H1 (cell line): Measurements from ENCODE around the gene SUPT7L. TPM values are rescaled to one million over a fixed set of nuclear protein-coding genes. Genes with fewer than 3 reads are reported as not detected.
A peak's percentile ranks its signal among the peaks of the same experiment; 100 is the strongest.
"Not testable (repeated sequence)": the region's sequence is repeated elsewhere in the genome, so short reads cannot be mapped to it uniquely, and the experiment has no call there.

Experiments
- CTCF ChIA-PET: fragments of 300-600 bp; sonication (Branson Sonifier 250); formaldehyde crosslinking; loops from one replicate; lab custom pipeline; 2021; ENCODE audit not compliant: partially characterized antibody; lab: Charles Lee
- POLR2A ChIA-PET: fragments of 300-600 bp; sonication (Branson Sonifier 250); formaldehyde crosslinking; loops from one replicate; lab custom pipeline; 2021; ENCODE audit warnings: inconsistent platforms; ENCODE audit not compliant: partially characterized antibody; lab: Charles Lee
- DNase-seq, 2 experiments: peaks; one replicate each; pipeline versions ENCODE4 v3.0.0 to v3.0.0-alpha.2; 2010 to 2022; ENCODE audit warnings: low spot score in 2 of 2, low read depth in 1 of 2, mixed read lengths in 1 of 2
- FAIRE-seq: peaks from 2 replicates; lab custom pipeline; 2011; peaks lifted over from hg19 to GRCh38; lab: Jason Lieb, UNC
- H2AFZ ChIP-seq: 2 replicates; pipeline ENCODE4 v1.8.1; 2012; ENCODE audit warnings: low read length, inconsistent platforms
- H2AK5ac ChIP-seq: 2 replicates; pipeline ENCODE4 v1.6.1; 2013; ENCODE audit warnings: low read depth, low read length
- H2BK120ac ChIP-seq: replicated peaks from 2 replicates; pipeline ENCODE3; 2013; ENCODE audit warnings: low read depth, low read length, inconsistent platforms
- H2BK12ac ChIP-seq: 2 replicates; pipeline ENCODE4 v1.6.1; 2013; ENCODE audit warnings: low read depth, low read length
- H2BK15ac ChIP-seq: 2 replicates; pipeline ENCODE4 v1.6.1; 2013; ENCODE audit warnings: low read length
- H2BK20ac ChIP-seq: 2 replicates; pipeline ENCODE4 v1.6.1; 2013; ENCODE audit warnings: low read length
- H2BK5ac ChIP-seq: 2 replicates; pipeline ENCODE4 v1.6.1; 2013; ENCODE audit warnings: low read depth, low read length
- H3K14ac ChIP-seq: 2 replicates; pipeline ENCODE4 v1.6.1; 2013; ENCODE audit warnings: inconsistent platforms; ENCODE audit not compliant: insufficient read length
- H3K18ac ChIP-seq: 2 replicates; pipeline ENCODE4 v1.6.1; 2013; ENCODE audit warnings: low read length; ENCODE audit errors: extremely low read depth
- H3K23ac ChIP-seq: 2 replicates; pipeline ENCODE4 v1.6.1; 2013; ENCODE audit warnings: inconsistent platforms; ENCODE audit not compliant: insufficient read length
- H3K23me2 ChIP-seq: 2 replicates; pipeline ENCODE4 v1.6.1; 2013; ENCODE audit warnings: low read depth, low read length
- H3K27ac ChIP-seq: 2 replicates; pipeline ENCODE4 v1.6.1; 2011; ENCODE audit warnings: low read depth, low read length, inconsistent platforms
- H3K27me3 ChIP-seq, 4 experiments: replicated peaks in 1 of 4; 1 replicate in 1 of 4; 2 replicates in 3 of 4; pipeline versions ENCODE4 v1.6.1 to v1.8.1; 2011 to 2013; ENCODE audit warnings: low read length in 3 of 4, mild to moderate bottlenecking in 3 of 4, inconsistent platforms in 2 of 4, mixed read lengths in 2 of 4, moderate library complexity in 1 of 4; ENCODE audit not compliant: control insufficient read depth in 3 of 4, insufficient read depth in 3 of 4; ENCODE audit errors: extremely low read depth in 1 of 4
- H3K36me3 ChIP-seq, 4 experiments: 2 replicates each; pipeline versions ENCODE4 v1.6.1 to v1.8.1; 2011 to 2013; ENCODE audit warnings: mild to moderate bottlenecking in 4 of 4, low read length in 3 of 4, moderate library complexity in 2 of 4, control low read depth in 1 of 4, inconsistent platforms in 1 of 4; ENCODE audit not compliant: insufficient read depth in 4 of 4, control insufficient read depth in 2 of 4
- H3K4ac ChIP-seq: replicated peaks from 2 replicates; pipeline ENCODE3; 2013; ENCODE audit warnings: low read length, low read depth, mixed read lengths, inconsistent platforms; ENCODE audit not compliant: insufficient read length
- H3K4me1 ChIP-seq, 4 experiments: replicated peaks in 1 of 4; 1 replicate in 1 of 4; 2 replicates in 3 of 4; pipeline versions ENCODE4 v1.6.1 to v1.8.1; 2011 to 2013; ENCODE audit warnings: low read length in 3 of 4, inconsistent platforms in 2 of 4, mixed read lengths in 1 of 4; ENCODE audit not compliant: insufficient read depth in 4 of 4, control insufficient read depth in 3 of 4
- H3K4me2 ChIP-seq, 2 experiments: 2 replicates each; pipeline versions ENCODE4 v1.6.1 to v1.8.1; 2011 to 2013; ENCODE audit warnings: low read depth in 2 of 2, low read length in 2 of 2, control low read depth in 1 of 2, inconsistent platforms in 1 of 2, mild to moderate bottlenecking in 1 of 2; ENCODE audit not compliant: insufficient read depth in 1 of 2
- H3K4me3 ChIP-seq, 4 experiments: fragments of 200-600, 300-600 bp in 1 of 4; sonication (generic), shearing (Covaris generic), sonication (Bioruptor Twin) in 1 of 4; 2 replicates each; pipeline versions ENCODE4 v1.5.1 to v1.8.1; 2011 to 2016; ENCODE audit warnings: low read length in 4 of 4, low read depth in 3 of 4, control low read depth in 2 of 4, inconsistent platforms in 2 of 4, mild to moderate bottlenecking in 2 of 4, mixed read lengths in 1 of 4, moderate library complexity in 1 of 4; ENCODE audit not compliant: insufficient read depth in 2 of 4; ENCODE audit errors: extremely low read depth in 1 of 4
- H3K56ac ChIP-seq: replicated peaks from 2 replicates; pipeline ENCODE3; 2013; ENCODE audit warnings: low read depth, mild to moderate bottlenecking, mixed read lengths, low read length, inconsistent platforms; ENCODE audit not compliant: insufficient read length
- H3K79me1 ChIP-seq: 2 replicates; pipeline ENCODE4 v1.6.1; 2013; ENCODE audit warnings: low read depth, low read length, control low read depth
- H3K79me2 ChIP-seq, 2 experiments: 2 replicates each; pipeline versions ENCODE4 v1.6.1 to v1.8.1; 2012 to 2013; ENCODE audit warnings: low read length in 2 of 2, mild to moderate bottlenecking in 2 of 2, inconsistent platforms in 1 of 2; ENCODE audit not compliant: insufficient read depth in 2 of 2, control insufficient read depth in 1 of 2
- H3K9ac ChIP-seq, 4 experiments: replicated peaks in 1 of 4; 1 replicate in 1 of 4; 2 replicates in 3 of 4; pipeline versions ENCODE4 v1.6.1 to v1.8.1; 2011 to 2013; ENCODE audit warnings: low read depth in 3 of 4, low read length in 3 of 4, control low read depth in 2 of 4, mild to moderate bottlenecking in 2 of 4, moderate library complexity in 2 of 4, inconsistent platforms in 1 of 4; ENCODE audit errors: extremely low read depth in 1 of 4
- H3K9me3 ChIP-seq, 2 experiments: 2 replicates each; pipeline versions ENCODE4 v1.6.1 to v1.8.1; 2012 to 2013; ENCODE audit warnings: mild to moderate bottlenecking in 2 of 2, moderate library complexity in 2 of 2, control low read depth in 1 of 2, inconsistent platforms in 1 of 2, low read depth in 1 of 2, low read length in 1 of 2, mixed read lengths in 1 of 2; ENCODE audit not compliant: insufficient read depth in 2 of 2
- H4K20me1 ChIP-seq, 2 experiments: replicated peaks in 1 of 2; 2 replicates each; pipeline versions ENCODE3 to v1.8.1; 2011 to 2013; ENCODE audit warnings: inconsistent platforms in 2 of 2, low read length in 2 of 2, mild to moderate bottlenecking in 1 of 2; ENCODE audit not compliant: insufficient read depth in 2 of 2, control insufficient read depth in 1 of 2
- H4K5ac ChIP-seq: 2 replicates; pipeline ENCODE4 v1.6.1; 2013; ENCODE audit warnings: low read length, low read depth, mixed read lengths, inconsistent platforms; ENCODE audit not compliant: insufficient read length
- H4K8ac ChIP-seq: 2 replicates; pipeline ENCODE4 v1.8.0; 2013; ENCODE audit warnings: mild to moderate bottlenecking, moderate library complexity, low read length, inconsistent platforms; ENCODE audit not compliant: insufficient read depth; ENCODE audit errors: extremely low read depth
- H4K91ac ChIP-seq: replicated peaks from 2 replicates; pipeline ENCODE3; 2013; ENCODE audit warnings: low read length, mixed read lengths, inconsistent platforms; ENCODE audit not compliant: insufficient read length
- WGBS, 2 experiments: shearing (Covaris generic) in 1 of 2; methylation state at CpG; one replicate each; pipeline versions ENCODE4 v1.1.6 to v1.1.7; 2013 to 2015; ENCODE audit warnings: low lambda C conversion rate in 2 of 2, mixed read lengths in 2 of 2, inconsistent platforms in 1 of 2, low coverage in 1 of 2, missing lambda C conversion rate in 1 of 2; ENCODE audit not compliant: insufficient replicate concordance in 2 of 2, insufficient coverage in 1 of 2, insufficient read length in 1 of 2; ENCODE audit errors: extremely low coverage in 1 of 2, missing lambda C conversion rate in 1 of 2; 5-methylcytosine and 5-hydroxymethylcytosine counted together
- polyA plus RNA-seq, 7 experiments: library from polyadenylated mRNA; depleted of rRNA in 3 of 7; stranded (reverse) in 5 of 7; unstranded in 2 of 7; fragments of >200 nt in 5 of 7; fragments of 200-250 nt in 2 of 7; gene quantifications; 1 replicate in 5 of 7; 2 replicates in 1 of 7; 4 replicates in 1 of 7; pipeline versions ENCODE4 v1.2.1 to v1.2.3, GENCODE V29; 2011 to 2013; ENCODE audit warnings: missing spikeins in 2 of 7, mixed read lengths in 2 of 7
- total RNA-seq: library from RNA; stranded (reverse); fragmentation: NEBNext Ultra II Directional; extraction: Animal tissue kit (Norgen Biotek cat#: 25700); gene quantifications from 2 replicates; pipeline ENCODE4 v1.2.1, GENCODE V29; 2021

The SUPT7L gene
- total and polyA plus RNA-seq, 2 of the 8 experiments (the other 6 are each of a cell fraction or from before 2014, with no cell fraction given): 22.2 to 26.6 TPM

DNA sequence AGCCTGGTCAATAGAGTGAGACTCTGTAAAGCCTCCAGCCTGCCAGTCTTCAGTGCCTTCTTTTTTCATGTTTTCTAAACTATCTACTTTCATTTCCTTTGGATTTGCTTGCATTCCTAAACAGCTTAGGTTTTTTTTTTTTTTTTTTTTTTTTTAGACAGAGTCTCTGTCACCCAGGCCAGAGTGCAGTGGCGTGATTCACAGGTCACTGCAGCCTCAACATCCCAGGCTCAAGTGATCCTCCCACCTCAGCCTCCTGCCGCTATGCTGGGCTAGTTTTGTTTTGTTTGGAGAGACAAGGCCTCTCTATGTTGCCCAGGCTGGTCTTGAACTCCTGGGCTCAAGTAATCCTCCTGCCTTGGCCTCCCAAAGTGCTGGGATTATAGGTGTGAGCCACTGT, 33.2 kb downstream of the SUPT7L start:
- H3K23me2 ChIP-seq, H3K23ac ChIP-seq, H3K79me1 ChIP-seq, H3K9me3 ChIP-seq, H2BK12ac ChIP-seq, H3K27me3 ChIP-seq, H4K8ac ChIP-seq, H2BK5ac ChIP-seq, H2BK20ac ChIP-seq, H3K4ac ChIP-seq, H2BK15ac ChIP-seq, DNase-seq, H2AK5ac ChIP-seq, H4K20me1 ChIP-seq, H3K18ac ChIP-seq, H4K5ac ChIP-seq, H3K4me3 ChIP-seq, H2BK120ac ChIP-seq, H4K91ac ChIP-seq, H2AFZ ChIP-seq, H3K9ac ChIP-seq, H3K27ac ChIP-seq, H3K14ac ChIP-seq, FAIRE-seq, H3K4me1 ChIP-seq, CTCF ChIA-PET, H3K56ac ChIP-seq: not testable (repeated sequence)
- H3K4me2 ChIP-seq: peak overlapping the region in 1 of 2 experiments; percentile 79; a peak in 1 of 4 replicates
- POLR2A ChIA-PET: interaction anchor here (0.9 kb wide), 1 partner anchor 7 kb away, joined by 4 read pairs; no protein-coding TSS in a partner anchor
- WGBS, 2 experiments: 93% methylated on average over 2 of the region's 2 CpGs; no CpG with 5 or more reads in 1 of the 2 experiments
- H3K79me2 ChIP-seq: peaks cover 0 to 14% of the 10 kb centered on the region in 2 experiments; a peak in 2 of 4 replicates
- H3K36me3 ChIP-seq: peaks cover 8 to 31% (median 27%) of the 10 kb centered on the region in 4 experiments; a peak in 7 of 8 replicates
